OCI-LY3 (cell line): ENCODE data around the gene FNIP1.

Experiments used
- EZH2phosphoT487 ChIP-seq: fragments of 200-600 bp; shearing (Covaris generic); IDR thresholded peaks from 2 replicates; pipeline ENCODE4 v1.6.1; 2018; ENCODE audit warnings: antibody characterized with exemption, mixed run types, low read depth
- TF ChIP-seq, protein P1 (sequence below): fragments of 200-600, 300-600 bp; sonication (generic); IDR thresholded peaks from 2 replicates; pipeline ENCODE4 v1.5.1; 2014; ENCODE audit warnings: antibody characterized with exemption, low read length, low read depth

- TF ChIP-seq, protein P1, sequence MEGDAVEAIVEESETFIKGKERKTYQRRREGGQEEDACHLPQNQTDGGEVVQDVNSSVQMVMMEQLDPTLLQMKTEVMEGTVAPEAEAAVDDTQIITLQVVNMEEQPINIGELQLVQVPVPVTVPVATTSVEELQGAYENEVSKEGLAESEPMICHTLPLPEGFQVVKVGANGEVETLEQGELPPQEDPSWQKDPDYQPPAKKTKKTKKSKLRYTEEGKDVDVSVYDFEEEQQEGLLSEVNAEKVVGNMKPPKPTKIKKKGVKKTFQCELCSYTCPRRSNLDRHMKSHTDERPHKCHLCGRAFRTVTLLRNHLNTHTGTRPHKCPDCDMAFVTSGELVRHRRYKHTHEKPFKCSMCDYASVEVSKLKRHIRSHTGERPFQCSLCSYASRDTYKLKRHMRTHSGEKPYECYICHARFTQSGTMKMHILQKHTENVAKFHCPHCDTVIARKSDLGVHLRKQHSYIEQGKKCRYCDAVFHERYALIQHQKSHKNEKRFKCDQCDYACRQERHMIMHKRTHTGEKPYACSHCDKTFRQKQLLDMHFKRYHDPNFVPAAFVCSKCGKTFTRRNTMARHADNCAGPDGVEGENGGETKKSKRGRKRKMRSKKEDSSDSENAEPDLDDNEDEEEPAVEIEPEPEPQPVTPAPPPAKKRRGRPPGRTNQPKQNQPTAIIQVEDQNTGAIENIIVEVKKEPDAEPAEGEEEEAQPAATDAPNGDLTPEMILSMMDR: no peak
- TF ChIP-seq EZH2phosphoT487: no peak
These were observed 183.4 kb downstream of the FNIP1 start for GRCh38 chr5:131613423-131613822.
